ENCODE measurements around the gene PCDHB14.
"Not testable (repeated sequence)": the region's sequence is repeated elsewhere in the genome, so short reads cannot be mapped to it uniquely, and the experiment has no call there.

DNA sequence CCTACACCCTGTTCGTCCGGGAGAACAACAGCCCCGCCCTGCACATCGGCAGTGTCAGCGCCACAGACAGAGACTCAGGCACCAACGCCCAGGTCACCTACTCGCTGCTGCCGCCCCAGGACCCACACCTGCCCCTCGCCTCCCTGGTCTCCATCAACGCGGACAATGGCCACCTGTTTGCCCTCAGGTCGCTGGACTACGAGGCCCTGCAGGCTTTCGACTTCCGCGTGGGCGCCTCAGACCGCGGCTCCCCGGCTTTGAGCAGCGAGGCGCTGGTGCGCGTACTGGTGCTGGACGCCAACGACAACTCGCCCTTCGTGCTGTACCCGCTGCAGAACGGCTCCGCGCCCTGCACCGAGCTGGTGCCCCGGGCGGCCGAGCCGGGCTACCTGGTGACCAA, 34.5 kb upstream of the PCDHB14 start:
- TF ChIP-seq, protein P1, sequence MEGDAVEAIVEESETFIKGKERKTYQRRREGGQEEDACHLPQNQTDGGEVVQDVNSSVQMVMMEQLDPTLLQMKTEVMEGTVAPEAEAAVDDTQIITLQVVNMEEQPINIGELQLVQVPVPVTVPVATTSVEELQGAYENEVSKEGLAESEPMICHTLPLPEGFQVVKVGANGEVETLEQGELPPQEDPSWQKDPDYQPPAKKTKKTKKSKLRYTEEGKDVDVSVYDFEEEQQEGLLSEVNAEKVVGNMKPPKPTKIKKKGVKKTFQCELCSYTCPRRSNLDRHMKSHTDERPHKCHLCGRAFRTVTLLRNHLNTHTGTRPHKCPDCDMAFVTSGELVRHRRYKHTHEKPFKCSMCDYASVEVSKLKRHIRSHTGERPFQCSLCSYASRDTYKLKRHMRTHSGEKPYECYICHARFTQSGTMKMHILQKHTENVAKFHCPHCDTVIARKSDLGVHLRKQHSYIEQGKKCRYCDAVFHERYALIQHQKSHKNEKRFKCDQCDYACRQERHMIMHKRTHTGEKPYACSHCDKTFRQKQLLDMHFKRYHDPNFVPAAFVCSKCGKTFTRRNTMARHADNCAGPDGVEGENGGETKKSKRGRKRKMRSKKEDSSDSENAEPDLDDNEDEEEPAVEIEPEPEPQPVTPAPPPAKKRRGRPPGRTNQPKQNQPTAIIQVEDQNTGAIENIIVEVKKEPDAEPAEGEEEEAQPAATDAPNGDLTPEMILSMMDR (IDR thresholded peaks at IDR 0.05) = not testable (repeated sequence)
- TF ChIP-seq ZFX (IDR thresholded peaks at IDR 0.05; ENCODE audit: borderline replicate concordance) = not testable (repeated sequence)

Data from 22Rv1 (cell line).